Erythroblast (primary cell): ENCODE measurements around the gene RAB44.

Experiments
- GATA1 ChIP-seq: IDR thresholded peaks from 2 replicates; pipeline ENCODE4 v1.6.1; 2011; ENCODE audit warnings: low read depth, mild to moderate bottlenecking, control low read depth, low read length, moderate library complexity
- POLR2A ChIP-seq: IDR thresholded peaks from 2 replicates; pipeline ENCODE4 v1.6.1; 2011; ENCODE audit warnings: mild to moderate bottlenecking, low read length

- TF ChIP-seq POLR2A = no peak
- TF ChIP-seq GATA1 = no peak
These were observed at the start of gene RAB44 for GRCh38 chr6:36697481-36697903.
